ENCODE results near the gene IVD. TPM values are rescaled to one million over a fixed set of nuclear protein-coding genes. Genes with fewer than 3 reads are reported as not detected.

IVD gene
- polyA plus RNA-seq, 1 donor (not counting 4 experiments of a cell fraction or from before 2014, with no cell fraction given), result 13.0 TPM

DNA sequence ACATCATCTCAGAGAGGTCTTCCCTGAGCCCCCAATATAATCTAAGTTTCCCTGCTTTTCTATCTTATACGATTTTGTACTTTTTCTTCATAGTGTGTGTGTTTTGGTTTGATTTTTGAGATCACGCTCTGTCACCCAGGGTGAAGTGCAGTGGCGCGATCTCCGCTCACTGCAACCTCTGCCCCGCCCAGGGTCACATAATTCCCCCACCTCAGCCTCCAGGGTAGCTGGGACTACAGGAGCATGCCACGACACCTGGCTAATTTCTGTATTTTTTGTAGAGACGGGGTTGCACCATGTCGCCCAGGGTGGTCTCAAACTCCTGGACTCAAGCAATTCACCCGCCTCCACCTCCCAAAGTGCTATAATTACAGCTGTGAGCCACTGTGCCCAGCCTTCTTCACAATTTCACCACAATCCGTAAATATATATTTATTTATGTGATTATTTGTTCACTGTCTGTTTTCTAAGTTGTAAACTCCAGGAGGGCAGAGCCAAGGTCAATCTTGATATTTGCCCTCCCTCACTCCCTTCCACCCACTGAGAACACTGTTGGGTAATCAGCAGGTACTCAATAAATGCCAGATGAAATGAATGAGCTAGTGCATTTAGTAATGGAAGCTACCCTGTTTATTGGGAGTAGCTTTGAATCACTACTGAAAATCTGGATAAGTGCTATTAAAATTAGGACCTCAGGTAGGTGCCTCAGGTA lies 23.6 kb upstream of the IVD start:
- Histone ChIP-seq H3K9ac (ENCODE audit: control insufficient read depth, extremely low read depth, insufficient read depth, low read length) (no peak overlapping the region), H2AFZ (ENCODE audit: control insufficient read depth, low read length) (peak overlapping the region; percentile 99), H3K9me3 (ENCODE audit: control insufficient read depth, low read depth, low read length) (no peaks in the 10 kb centered on the region), H3K27ac (ENCODE audit: control insufficient read depth, insufficient read depth, low read length) (peak overlapping the region; percentile 81), H3K36me3 (ENCODE audit: control insufficient read depth in 2 of 2, extremely low read depth in 1 of 2, insufficient read depth in 2 of 2, low read length in 2 of 2) (peaks cover 7 to 9% of the 10 kb centered on the region in 2 experiments), H3K9me1 (ENCODE audit: control insufficient read depth, extremely low read depth, insufficient read depth, low read length) (no peaks in the 10 kb centered on the region), H3K4me3 (ENCODE audit: control insufficient read depth in 2 of 3, extremely low read depth in 1 of 3, insufficient read depth in 2 of 3, low read depth in 1 of 3, low read length in 3 of 3) (no peak overlapping the region), H4K20me1 (ENCODE audit: control insufficient read depth, extremely low read depth, insufficient read depth, low read length) (no peaks in the 10 kb centered on the region), H3K79me2 (ENCODE audit: control insufficient read depth, insufficient read depth, low read length) (peaks cover 28% of the 10 kb centered on the region), H3K27me3 (ENCODE audit: control insufficient read depth, extremely low read depth, insufficient read depth, low read length) (no peaks in the 10 kb centered on the region), H3K4me1 (ENCODE audit: control insufficient read depth, extremely low read depth, insufficient read depth, low read length) (peaks cover 27% of the 10 kb centered on the region), H3K4me2 (ENCODE audit: control insufficient read depth, extremely low read depth, insufficient read depth, low read depth, low read length) (peak overlapping the region; percentile 44)
- DNase-seq (ENCODE audit: low read depth, low spot score) (no peak), FAIRE-seq (peak; percentile 23)
- TF ChIP-seq EZH2 (IDR thresholded peaks at IDR 0.05; ENCODE audit: low read length), result no peak
- TF ChIP-seq, protein P1, sequence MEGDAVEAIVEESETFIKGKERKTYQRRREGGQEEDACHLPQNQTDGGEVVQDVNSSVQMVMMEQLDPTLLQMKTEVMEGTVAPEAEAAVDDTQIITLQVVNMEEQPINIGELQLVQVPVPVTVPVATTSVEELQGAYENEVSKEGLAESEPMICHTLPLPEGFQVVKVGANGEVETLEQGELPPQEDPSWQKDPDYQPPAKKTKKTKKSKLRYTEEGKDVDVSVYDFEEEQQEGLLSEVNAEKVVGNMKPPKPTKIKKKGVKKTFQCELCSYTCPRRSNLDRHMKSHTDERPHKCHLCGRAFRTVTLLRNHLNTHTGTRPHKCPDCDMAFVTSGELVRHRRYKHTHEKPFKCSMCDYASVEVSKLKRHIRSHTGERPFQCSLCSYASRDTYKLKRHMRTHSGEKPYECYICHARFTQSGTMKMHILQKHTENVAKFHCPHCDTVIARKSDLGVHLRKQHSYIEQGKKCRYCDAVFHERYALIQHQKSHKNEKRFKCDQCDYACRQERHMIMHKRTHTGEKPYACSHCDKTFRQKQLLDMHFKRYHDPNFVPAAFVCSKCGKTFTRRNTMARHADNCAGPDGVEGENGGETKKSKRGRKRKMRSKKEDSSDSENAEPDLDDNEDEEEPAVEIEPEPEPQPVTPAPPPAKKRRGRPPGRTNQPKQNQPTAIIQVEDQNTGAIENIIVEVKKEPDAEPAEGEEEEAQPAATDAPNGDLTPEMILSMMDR (optimal IDR thresholded peaks at IDR 0.05 in 1 of 3, IDR thresholded peaks at IDR 0.05 in 1 of 3, conservative IDR thresholded peaks at IDR 0.05 in 1 of 3; ENCODE audit: extremely low read depth in 1 of 3, insufficient read depth in 2 of 3, low read length in 3 of 3), result no peak
- dilution Hi-C loops (cut with MboI; ENCODE audit: extremely low pct_ligation_motif_present, low sequenced_read_pairs), result no loop called here

GRCh38 chr15:40382580-40383456 lies 22.8 kb upstream of the IVD start, which contains the start of gene KNSTRN:
TSS of gene KNSTRN (plus strand) at chr15:40382721. CDS start at chr15:40382836, 115 bp downstream.
- TF ChIP-seq, protein P1 (optimal IDR thresholded peaks at IDR 0.05 in 1 of 3, IDR thresholded peaks at IDR 0.05 in 1 of 3, conservative IDR thresholded peaks at IDR 0.05 in 1 of 3; ENCODE audit: extremely low read depth in 1 of 3, insufficient read depth in 2 of 3, low read length in 3 of 3), result no peak
- TF ChIP-seq EZH2 (IDR thresholded peaks at IDR 0.05; ENCODE audit: low read length), result no peak
- Histone ChIP-seq H3K27me3 (ENCODE audit: control insufficient read depth, extremely low read depth, insufficient read depth, low read length) (no peaks in the 10 kb centered on the region), H3K27ac (ENCODE audit: control insufficient read depth, insufficient read depth, low read length) (peak within 1 kb of the TSS; percentile 81), H3K9me3 (ENCODE audit: control insufficient read depth, low read depth, low read length) (no peaks in the 10 kb centered on the region), H3K9ac (ENCODE audit: control insufficient read depth, extremely low read depth, insufficient read depth, low read length) (peak within 1 kb of the TSS; percentile 90), H3K4me3 (ENCODE audit: control insufficient read depth in 2 of 3, extremely low read depth in 1 of 3, insufficient read depth in 2 of 3, low read depth in 1 of 3, low read length in 3 of 3) (peak within 1 kb of the TSS; percentile 87 to 96 (median 91)), H3K79me2 (ENCODE audit: control insufficient read depth, insufficient read depth, low read length) (peaks cover 28% of the 10 kb centered on the region), H4K20me1 (ENCODE audit: control insufficient read depth, extremely low read depth, insufficient read depth, low read length) (no peaks in the 10 kb centered on the region), H3K4me2 (ENCODE audit: control insufficient read depth, extremely low read depth, insufficient read depth, low read depth, low read length) (peak within 1 kb of the TSS; percentile 98), H3K4me1 (ENCODE audit: control insufficient read depth, extremely low read depth, insufficient read depth, low read length) (peaks cover 27% of the 10 kb centered on the region), H3K36me3 (ENCODE audit: control insufficient read depth in 2 of 2, extremely low read depth in 1 of 2, insufficient read depth in 2 of 2, low read length in 2 of 2) (peaks cover 11 to 16% of the 10 kb centered on the region in 2 experiments), H3K9me1 (ENCODE audit: control insufficient read depth, extremely low read depth, insufficient read depth, low read length) (no peaks in the 10 kb centered on the region), H2AFZ (ENCODE audit: control insufficient read depth, low read length) (peak within 1 kb of the TSS; percentile 99)
- FAIRE-seq (peak; percentile 67), DNase-seq (ENCODE audit: low read depth, low spot score) (peak; percentile 28)
- dilution Hi-C loops (cut with MboI; ENCODE audit: extremely low pct_ligation_motif_present, low sequenced_read_pairs), result no loop called here

Measured in keratinocyte (primary cell).